ENCODE data around the gene ADARB2.

- no peak for TF ChIP-seq CTCF (IDR thresholded peaks at IDR 0.05)
- TF ChIP-seq POLR2A (IDR thresholded peaks at IDR 0.05), result no peak
These were observed 598.8 kb downstream of the ADARB2 start for GRCh38 chr10:1138529-1138928.

All from testis (tissue), 2 donors.